Measurements from ENCODE around the gene IL31RA.

IL31RA gene

DNA sequence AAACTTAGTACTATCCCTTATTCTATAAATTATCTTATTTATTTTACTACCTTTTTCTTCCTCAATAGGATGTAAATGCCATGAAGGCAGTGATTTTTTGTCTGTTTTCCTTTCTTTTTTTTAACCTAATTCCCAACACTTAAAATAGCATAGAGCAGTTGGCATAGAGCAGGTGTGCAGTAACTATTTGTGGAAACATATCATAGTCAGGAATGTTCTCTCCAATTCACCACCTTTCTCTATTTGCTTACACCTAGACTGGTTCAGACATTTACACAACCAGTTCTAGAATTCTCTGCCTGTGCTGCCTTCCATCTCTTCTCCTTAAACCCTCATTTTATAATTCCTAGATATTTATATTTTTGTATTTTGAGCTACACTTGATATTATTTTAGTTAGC lies 49.6 kb downstream of the IL31RA start:
- TF ChIP-seq, protein P1, sequence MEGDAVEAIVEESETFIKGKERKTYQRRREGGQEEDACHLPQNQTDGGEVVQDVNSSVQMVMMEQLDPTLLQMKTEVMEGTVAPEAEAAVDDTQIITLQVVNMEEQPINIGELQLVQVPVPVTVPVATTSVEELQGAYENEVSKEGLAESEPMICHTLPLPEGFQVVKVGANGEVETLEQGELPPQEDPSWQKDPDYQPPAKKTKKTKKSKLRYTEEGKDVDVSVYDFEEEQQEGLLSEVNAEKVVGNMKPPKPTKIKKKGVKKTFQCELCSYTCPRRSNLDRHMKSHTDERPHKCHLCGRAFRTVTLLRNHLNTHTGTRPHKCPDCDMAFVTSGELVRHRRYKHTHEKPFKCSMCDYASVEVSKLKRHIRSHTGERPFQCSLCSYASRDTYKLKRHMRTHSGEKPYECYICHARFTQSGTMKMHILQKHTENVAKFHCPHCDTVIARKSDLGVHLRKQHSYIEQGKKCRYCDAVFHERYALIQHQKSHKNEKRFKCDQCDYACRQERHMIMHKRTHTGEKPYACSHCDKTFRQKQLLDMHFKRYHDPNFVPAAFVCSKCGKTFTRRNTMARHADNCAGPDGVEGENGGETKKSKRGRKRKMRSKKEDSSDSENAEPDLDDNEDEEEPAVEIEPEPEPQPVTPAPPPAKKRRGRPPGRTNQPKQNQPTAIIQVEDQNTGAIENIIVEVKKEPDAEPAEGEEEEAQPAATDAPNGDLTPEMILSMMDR (IDR thresholded peaks at IDR 0.05) = no peak
- H3K4me3 ChIP-seq = no peak overlapping the region
- no peaks in the 10 kb centered on the region for H3K36me3 ChIP-seq
- H3K9me3 ChIP-seq = no peaks in the 10 kb centered on the region
- H3K4me1 ChIP-seq = peaks cover 0 to 12% (median 6%) of the 10 kb centered on the region in 4 donors
- DNase-seq = no peak
- H3K27me3 ChIP-seq = no peaks in the 10 kb centered on the region
- no peak overlapping the region for H3K27ac ChIP-seq
- intact Hi-C loops (cut with DNase I; ENCODE audit: low total_unique reads) = no loop called here

DNA sequence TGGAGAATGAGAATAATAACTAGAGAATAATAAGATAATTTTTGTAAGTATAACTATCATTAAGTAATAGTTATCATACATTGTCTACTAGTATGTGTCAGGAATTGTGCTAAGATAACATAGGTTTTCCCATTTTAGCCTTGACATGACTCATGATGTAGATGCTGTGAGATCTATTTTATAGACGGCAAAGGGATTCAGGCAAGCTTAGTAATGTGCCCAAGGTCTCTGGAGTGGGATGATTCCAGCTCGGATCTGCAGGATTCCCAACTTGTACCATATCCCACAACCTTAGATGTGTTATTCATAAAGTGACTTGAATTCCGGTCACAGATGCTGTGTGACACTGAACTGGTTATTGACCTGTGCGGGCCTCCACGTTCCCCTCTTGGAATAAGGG lies 51.5 kb downstream of the IL31RA start:
- Histone ChIP-seq H3K27ac (no peak overlapping the region), H3K27me3 (no peaks in the 10 kb centered on the region), H3K4me3 (no peak overlapping the region), H3K4me1 (peaks cover 0 to 12% (median 2%) of the 10 kb centered on the region in 4 donors), H3K36me3 (no peaks in the 10 kb centered on the region), H3K9me3 (no peaks in the 10 kb centered on the region)
- DNase-seq = no peak
- intact Hi-C loops (cut with DNase I; ENCODE audit: low total_unique reads) = no loop called here
- TF ChIP-seq, protein P1 (IDR thresholded peaks at IDR 0.05) = no peak

DNA sequence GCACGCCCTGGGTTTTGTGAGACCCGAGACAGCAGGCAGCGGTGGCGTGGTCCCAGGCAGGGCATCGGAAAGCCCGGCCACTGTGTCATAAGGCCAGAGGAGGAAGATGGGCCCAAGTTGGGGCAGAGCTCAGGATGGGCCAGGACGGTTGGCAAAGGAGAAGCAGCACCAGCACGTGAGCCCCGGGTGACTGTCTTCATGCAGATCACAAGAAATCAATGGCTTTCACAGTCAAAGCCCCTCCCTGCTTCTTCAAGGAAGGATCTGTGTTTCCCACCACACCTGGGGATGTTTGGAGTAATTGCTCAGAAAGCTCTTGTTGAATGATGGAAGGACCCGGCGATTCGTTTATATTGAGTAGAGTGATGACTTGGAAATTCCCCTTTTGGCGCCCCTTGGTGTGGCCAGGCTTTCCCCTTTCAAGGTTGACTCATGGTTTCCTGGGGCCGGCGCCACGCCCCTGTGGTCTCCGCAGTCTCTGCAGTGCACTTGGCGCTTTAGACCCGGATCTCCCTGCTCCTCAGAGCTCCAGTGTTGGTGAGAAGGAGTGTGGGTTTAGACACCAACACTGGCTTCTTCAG lies 52.1 kb downstream of the IL31RA start:
- TF ChIP-seq, protein P1 (IDR thresholded peaks at IDR 0.05) = no peak
- Histone ChIP-seq H3K4me1 (peaks cover 0 to 12% (median 0%) of the 10 kb centered on the region in 4 donors), H3K36me3 (no peaks in the 10 kb centered on the region), H3K9me3 (no peaks in the 10 kb centered on the region), H3K27me3 (no peaks in the 10 kb centered on the region), H3K4me3 (no peak overlapping the region), H3K27ac (no peak overlapping the region)
- DNase-seq = no peak
- intact Hi-C loops (cut with DNase I; ENCODE audit: low total_unique reads) = no loop called here

DNA sequence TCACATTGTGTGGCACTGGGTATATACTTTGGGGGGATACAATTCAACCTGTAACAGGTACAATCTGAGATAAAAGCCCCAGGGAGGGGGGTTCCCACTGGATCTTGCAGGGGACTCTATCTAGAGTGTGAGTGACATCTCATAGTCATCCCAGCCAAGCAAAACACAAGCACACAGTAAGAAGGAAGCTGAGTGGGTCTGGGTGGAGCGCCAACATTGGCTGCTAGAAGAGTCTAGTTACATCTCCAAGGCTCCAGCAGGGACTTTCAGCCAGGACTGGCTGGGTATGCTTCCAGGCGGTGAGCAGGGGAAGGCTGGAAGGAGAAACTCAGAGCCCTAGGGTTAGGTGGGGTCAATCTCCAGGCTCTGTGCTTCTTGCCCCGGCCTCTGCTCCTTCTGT lies 53.0 kb downstream of the IL31RA start:
- no peak overlapping the region for H3K4me3 ChIP-seq
- no peaks in the 10 kb centered on the region for H3K36me3 ChIP-seq
- peak in 1 of 2 donors; percentile 43 for DNase-seq
- TF ChIP-seq, protein P1 (IDR thresholded peaks at IDR 0.05) = no peak
- H3K9me3 ChIP-seq = no peaks in the 10 kb centered on the region
- intact Hi-C loops (cut with DNase I; ENCODE audit: low total_unique reads) = no loop called here
- H3K27me3 ChIP-seq = no peaks in the 10 kb centered on the region
- no peak overlapping the region for H3K27ac ChIP-seq
- H3K4me1 ChIP-seq = peaks cover 0 to 12% (median 0%) of the 10 kb centered on the region in 4 donors

DNA sequence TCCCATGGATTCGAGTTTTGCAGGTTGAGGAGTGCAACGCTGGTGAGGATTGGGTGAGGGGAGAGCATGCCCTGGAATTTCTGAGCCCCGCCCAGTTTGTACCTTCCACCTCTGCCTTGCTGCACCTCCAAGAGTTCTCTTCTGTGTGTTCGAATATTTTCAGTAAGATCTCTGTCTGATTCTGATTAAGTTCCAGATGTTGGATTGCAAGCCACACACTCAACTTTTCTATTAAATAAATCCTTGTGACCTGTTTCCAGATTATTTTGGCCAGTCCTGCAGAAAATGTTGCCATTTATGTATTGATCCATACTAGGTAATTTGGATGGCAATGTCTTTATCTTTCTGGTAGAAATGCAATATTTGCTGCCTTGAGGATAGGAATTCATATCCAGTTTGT lies 54.1 kb downstream of the IL31RA start:
- intact Hi-C loops (cut with DNase I; ENCODE audit: low total_unique reads) = no loop called here
- Histone ChIP-seq H3K4me3 (no peak overlapping the region), H3K4me1 (peaks cover 0 to 12% (median 0%) of the 10 kb centered on the region in 4 donors), H3K27me3 (no peaks in the 10 kb centered on the region), H3K27ac (no peak overlapping the region), H3K36me3 (no peaks in the 10 kb centered on the region), H3K9me3 (no peaks in the 10 kb centered on the region)
- TF ChIP-seq, protein P1 (IDR thresholded peaks at IDR 0.05) = no peak
- DNase-seq = no peak

DNA sequence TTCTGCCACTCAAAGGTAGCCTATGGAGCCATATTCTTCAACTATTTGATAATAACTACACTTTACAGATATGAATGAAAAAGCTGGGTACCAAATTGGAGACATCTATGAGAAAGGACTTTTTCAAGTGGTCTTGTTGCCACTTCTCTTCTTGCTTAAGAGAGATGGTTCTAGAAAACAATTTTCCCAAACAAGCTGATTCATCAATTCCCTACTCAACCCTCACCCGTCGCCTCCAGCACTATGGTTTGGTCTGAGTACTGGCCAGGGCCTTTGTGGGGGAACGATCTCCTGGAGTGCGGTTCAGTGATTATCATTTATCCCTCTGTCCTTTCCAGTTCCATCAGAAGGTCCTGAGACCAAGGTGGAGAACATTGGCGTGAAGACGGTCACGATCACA lies 56.8 kb downstream of the IL31RA start:
- H3K27me3 ChIP-seq = no peaks in the 10 kb centered on the region
- H3K36me3 ChIP-seq = no peaks in the 10 kb centered on the region
- intact Hi-C loops (cut with DNase I; ENCODE audit: low total_unique reads) = no loop called here
- peaks cover 0 to 16% (median 0%) of the 10 kb centered on the region in 4 donors for H3K4me1 ChIP-seq
- no peak for DNase-seq
- no peak overlapping the region for H3K27ac ChIP-seq
- H3K9me3 ChIP-seq = no peaks in the 10 kb centered on the region
- no peak overlapping the region for H3K4me3 ChIP-seq
- TF ChIP-seq, protein P1 (IDR thresholded peaks at IDR 0.05) = no peak
